Suprapubic skin (tissue), 4 donors: ENCODE data around the gene ZBTB8OS. TPM values are rescaled to one million over a fixed set of nuclear protein-coding genes. Genes with fewer than 3 reads are reported as not detected.
"Not testable (repeated sequence)": the region's sequence is repeated elsewhere in the genome, so short reads cannot be mapped to it uniquely, and the experiment has no call there.

Source experiments
- DNase-seq, 2 donors: peaks; one replicate each; pipeline ENCODE4 v3.0.0-alpha.2; 2019; ENCODE audit warnings: low spot score in 2 of 2
- H3K27ac ChIP-seq: fragments of 200-600 bp; sonication (generic); one replicate; pipeline ENCODE4 v1.5.1; 2019
- H3K27me3 ChIP-seq: fragments of 200-600 bp; sonication (generic); one replicate; pipeline ENCODE4 v1.5.1; 2019
- H3K36me3 ChIP-seq: fragments of 200-600 bp; sonication (generic); one replicate; pipeline ENCODE4 v1.5.1; 2019
- H3K4me1 ChIP-seq: fragments of 200-600 bp; sonication (generic); one replicate; pipeline ENCODE4 v1.5.1; 2019
- H3K4me3 ChIP-seq: fragments of 200-600 bp; sonication (generic); one replicate; pipeline ENCODE4 v1.5.1; 2019; ENCODE audit warnings: mild to moderate bottlenecking
- H3K9me3 ChIP-seq: fragments of 200-600 bp; sonication (generic); one replicate; pipeline ENCODE4 v1.5.1; 2019
- CTCF ChIP-seq, 2 donors: fragments of 200-600 bp in 1 of 2; fragments of 450-650 bp in 1 of 2; sonication (generic) in 1 of 2; IDR thresholded peaks; one replicate each; pipeline ENCODE4 v1.5.1; 2016 to 2019; ENCODE audit warnings: antibody characterized with exemption in 2 of 2, mild to moderate bottlenecking in 1 of 2, moderate library complexity in 1 of 2
- EP300 ChIP-seq: sonication (generic); formaldehyde crosslinking; IDR thresholded peaks from one replicate; pipeline ENCODE4 v1.6.1; 2017; ENCODE audit warnings: antibody characterized with exemption
- POLR2A ChIP-seq, 2 donors: fragments of 450-650 bp; IDR thresholded peaks; one replicate each; pipeline ENCODE4 v1.6.1; 2017; ENCODE audit warnings: antibody characterized with exemption in 2 of 2, mild to moderate bottlenecking in 2 of 2, moderate library complexity in 2 of 2
- POLR2AphosphoS5 ChIP-seq, 3 donors: sonication (generic); formaldehyde crosslinking; IDR thresholded peaks; one replicate each; pipeline ENCODE4 v1.6.1; 2017; ENCODE audit warnings: antibody characterized with exemption in 3 of 3
- WGBS: methylation state at CpG from one replicate; pipeline ENCODE4 v1.1.5; 2018; 5-methylcytosine and 5-hydroxymethylcytosine counted together
- total RNA-seq, 4 donors: library from RNA; depleted of rRNA; stranded (reverse); fragments of >200 nt; gene quantifications; one replicate each; pipeline ENCODE4 v1.1.0, GENCODE V29; 2016

ZBTB8OS gene
- total RNA-seq, 4 donors from 2014 or later = 19.2 to 29.9 (median 24.0) TPM

GRCh38 chr1:32680642-32681041, 30.3 kb upstream of the ZBTB8OS start:
- Histone ChIP-seq H3K9me3 (no peaks in the 10 kb centered on the region), H3K4me3 (no peak overlapping the region), H3K4me1 (peaks cover 15% of the 10 kb centered on the region), H3K27me3 (no peaks in the 10 kb centered on the region), H3K36me3 (peaks cover 69% of the 10 kb centered on the region), H3K27ac (no peak overlapping the region)
- DNase-seq = no peak
- TF ChIP-seq CTCF (IDR thresholded peaks at IDR 0.05) (no peak), POLR2A (IDR thresholded peaks at IDR 0.05) (no peak), POLR2AphosphoS5 (IDR thresholded peaks at IDR 0.05) (no peak), EP300 (no peak)
- 100% methylated on average over 1 of the region's 1 CpG for WGBS

GRCh38 chr1:32679993-32680392, 29.6 kb upstream of the ZBTB8OS start:
- H3K27ac ChIP-seq, H3K4me3 ChIP-seq, H3K27me3 ChIP-seq, H3K9me3 ChIP-seq, DNase-seq: not testable (repeated sequence)
- H3K4me1 ChIP-seq = peaks cover 13% of the 10 kb centered on the region
- 78% methylated on average over 4 of the region's 4 CpGs for WGBS
- H3K36me3 ChIP-seq = peaks cover 69% of the 10 kb centered on the region

GRCh38 chr1:32676945-32677344, 26.6 kb upstream of the ZBTB8OS start:
- no peaks in the 10 kb centered on the region for H3K27me3 ChIP-seq
- no peak overlapping the region for H3K4me3 ChIP-seq
- WGBS = 38% methylated on average over 3 of the region's 3 CpGs
- no peaks in the 10 kb centered on the region for H3K4me1 ChIP-seq
- no peak for TF ChIP-seq EP300
- no peaks in the 10 kb centered on the region for H3K9me3 ChIP-seq
- no peak for DNase-seq
- H3K27ac ChIP-seq = no peak overlapping the region
- H3K36me3 ChIP-seq = peaks cover 90% of the 10 kb centered on the region

- peaks cover 94% of the 10 kb centered on the region for H3K36me3 ChIP-seq
- not testable (repeated sequence) for H3K4me3 ChIP-seq, H3K27me3 ChIP-seq, H3K27ac ChIP-seq, H3K4me1 ChIP-seq, DNase-seq, H3K9me3 ChIP-seq
- WGBS = 93% methylated on average over 5 of the region's 5 CpGs
These were observed 18.4 kb upstream of the ZBTB8OS start for GRCh38 chr1:32668716-32669115.

- Histone ChIP-seq H3K4me3 (no peak overlapping the region), H3K4me1 (no peaks in the 10 kb centered on the region), H3K9me3 (no peaks in the 10 kb centered on the region), H3K36me3 (peaks cover 94% of the 10 kb centered on the region), H3K27me3 (no peaks in the 10 kb centered on the region), H3K27ac (no peak overlapping the region)
- DNase-seq = no peak
- TF ChIP-seq EP300 = no peak
- TF ChIP-seq POLR2AphosphoS5 (IDR thresholded peaks at IDR 0.05) = no peak
- TF ChIP-seq CTCF (IDR thresholded peaks at IDR 0.05) = no peak
- no peak for TF ChIP-seq POLR2A (IDR thresholded peaks at IDR 0.05)
- 80% methylated on average over 12 of the region's 12 CpGs for WGBS
These were observed 16.7 kb upstream of the ZBTB8OS start for GRCh38 chr1:32666901-32667566.

GRCh38 chr1:32665915-32666314, 15.6 kb upstream of the ZBTB8OS start:
- DNase-seq = no peak
- no peaks in the 10 kb centered on the region for H3K4me1 ChIP-seq
- H3K4me3 ChIP-seq = no peak overlapping the region
- WGBS = 46% methylated on average over 1 of the region's 1 CpG
- H3K36me3 ChIP-seq = peaks cover 94% of the 10 kb centered on the region
- no peaks in the 10 kb centered on the region for H3K9me3 ChIP-seq
- no peaks in the 10 kb centered on the region for H3K27me3 ChIP-seq
- H3K27ac ChIP-seq = no peak overlapping the region
- TF ChIP-seq CTCF (IDR thresholded peaks at IDR 0.05) (no peak), EP300 (no peak), POLR2AphosphoS5 (IDR thresholded peaks at IDR 0.05) (no peak), POLR2A (IDR thresholded peaks at IDR 0.05) (no peak)

- peaks cover 3% of the 10 kb centered on the region for H3K4me1 ChIP-seq
- TF ChIP-seq EP300 (no peak), POLR2A (IDR thresholded peaks at IDR 0.05) (no peak), POLR2AphosphoS5 (IDR thresholded peaks at IDR 0.05) (no peak), CTCF (IDR thresholded peaks at IDR 0.05) (no peak)
- H3K9me3 ChIP-seq = no peaks in the 10 kb centered on the region
- no peak for DNase-seq
- no peaks in the 10 kb centered on the region for H3K27me3 ChIP-seq
- no peak overlapping the region for H3K4me3 ChIP-seq
- no peak overlapping the region for H3K27ac ChIP-seq
- WGBS = 86% methylated on average over 1 of the region's 1 CpG
- H3K36me3 ChIP-seq = peaks cover 90% of the 10 kb centered on the region
These were observed 9.2 kb upstream of the ZBTB8OS start for GRCh38 chr1:32659581-32659980.
